WTC11 (cell line): ENCODE results near the gene GDNF.

Experiments
- ARID4B ChIP-seq: sonication (generic); formaldehyde crosslinking; IDR thresholded peaks from 2 replicates; pipeline ENCODE4 v1.8.0; 2023; ENCODE audit warnings: missing genetic modification reagents, mild to moderate bottlenecking, borderline replicate concordance
- ATF3 ChIP-seq: sonication (generic); formaldehyde crosslinking; conservative IDR thresholded peaks from 2 replicates; pipeline ENCODE4 v1.8.1; 2022; ENCODE audit warnings: mild to moderate bottlenecking, missing genetic modification reagents
- CBFB ChIP-seq: sonication (generic); formaldehyde crosslinking; IDR thresholded peaks from 2 replicates; pipeline ENCODE4 v1.8.1; 2022; ENCODE audit warnings: mild to moderate bottlenecking, low read depth, missing genetic modification reagents
- CTCF ChIP-seq: fragments of 200-600 bp; IDR thresholded peaks from 2 replicates; pipeline ENCODE4 v1.8.0; 2022; ENCODE audit warnings: antibody characterized with exemption
- GABPB1 ChIP-seq: sonication (generic); formaldehyde crosslinking; IDR thresholded peaks from 2 replicates; pipeline ENCODE4 v1.8.1; 2023; ENCODE audit warnings: mild to moderate bottlenecking, missing genetic modification reagents
- MAX ChIP-seq: sonication (generic); formaldehyde crosslinking; IDR thresholded peaks from 2 replicates; pipeline ENCODE4 v1.8.0; 2022; ENCODE audit warnings: mild to moderate bottlenecking, missing genetic modification reagents
- USF1 ChIP-seq: sonication (generic); formaldehyde crosslinking; IDR thresholded peaks from 2 replicates; pipeline ENCODE4 v1.8.0; 2022; ENCODE audit warnings: mild to moderate bottlenecking, missing genetic modification reagents
- USF2 ChIP-seq: sonication (generic); formaldehyde crosslinking; IDR thresholded peaks from 2 replicates; pipeline ENCODE4 v1.8.1; 2023; ENCODE audit warnings: mild to moderate bottlenecking, missing genetic modification reagents, moderate library complexity
- ZNF121 ChIP-seq: sonication (generic); formaldehyde crosslinking; IDR thresholded peaks from 2 replicates; pipeline ENCODE4 v1.8.0; 2023; ENCODE audit warnings: missing genetic modification reagents

- TF ChIP-seq CTCF (no peak), CBFB (CRISPR knock-in tag) (no peak), USF2 (CRISPR knock-in tag) (no peak), ATF3 (CRISPR knock-in tag) (no peak), ZNF121 (CRISPR knock-in tag) (no peak), MAX (CRISPR knock-in tag) (no peak), GABPB1 (CRISPR knock-in tag) (no peak), ARID4B (no peak), USF1 (CRISPR knock-in tag) (no peak)
These were observed 29.5 kb downstream of the GDNF start for GRCh38 chr5:37810311-37810710.
